K562 (cell line): ENCODE results near the gene TMEM87A. TPM values are rescaled to one million over a fixed set of nuclear protein-coding genes. Genes with fewer than 3 reads are reported as not detected.

Experiments
- MYNN ChIP-seq, 2 experiments: sonication (generic); formaldehyde crosslinking in 1 of 2; IDR thresholded peaks; 2 replicates each; pipeline versions ENCODE4 v1.5.0 to v1.6.1; 2016 to 2020; ENCODE audit warnings: antibody characterized with exemption in 1 of 2, missing genetic modification reagents in 1 of 2
- POLR3G ChIP-seq: IDR thresholded peaks from 2 replicates; pipeline ENCODE4 v1.6.1; 2011; ENCODE audit not compliant: insufficient read length, insufficient replicate concordance; ENCODE audit errors: extremely low read depth
- ZNF384 ChIP-seq: IDR thresholded peaks from 2 replicates; pipeline ENCODE4 v1.6.1; 2012; ENCODE audit warnings: low read depth, low read length, improper control_type of control experiment
- polyA plus RNA-seq, 8 experiments: library from polyadenylated mRNA; depleted of rRNA in 4 of 8; stranded (reverse) in 5 of 8; unstranded in 3 of 8; fragments of >200 nt; fragmentation: Nextera tagmentation in 2 of 8; fragmentation: Illumina TruSeq in 1 of 8; extraction: Ambion mirVana in 2 of 8; extraction: Trizol in 1 of 8; gene quantifications; 2 replicates each; pipeline versions ENCODE4 v1.2.1 to v1.2.3, GENCODE V29; 2011 to 2014; ENCODE audit warnings: inconsistent platforms in 1 of 8, missing spikeins in 1 of 8
- total RNA-seq, 7 experiments: library from RNA; depleted of rRNA in 6 of 7; stranded (reverse); fragments of >200 nt in 6 of 7; fragmentation: Illumina TruSeq in 2 of 7; extraction: Trizol in 2 of 7; gene quantifications; 2 replicates each; pipeline versions ENCODE4 v1.2.1 to v1.2.3, GENCODE V29; 2011 to 2021; ENCODE audit warnings: low replicate concordance in 1 of 7
- TF ChIP-seq, protein P1 (sequence below), 2 experiments: fragments of 450-650 bp; formaldehyde crosslinking in 1 of 2; IDR thresholded peaks; 2 replicates each; pipeline versions ENCODE4 v1.4.0 to v1.6.1; 2014 to 2020; ENCODE audit warnings: mild to moderate bottlenecking in 2 of 2, borderline replicate concordance in 1 of 2, low read depth in 1 of 2

The TMEM87A gene
- total and polyA plus RNA-seq, 9 of the 15 experiments (the other 6 are each of a cell fraction or from before 2014, with no cell fraction given) = 16.6 to 43.3 (median 29.6) TPM

DNA sequence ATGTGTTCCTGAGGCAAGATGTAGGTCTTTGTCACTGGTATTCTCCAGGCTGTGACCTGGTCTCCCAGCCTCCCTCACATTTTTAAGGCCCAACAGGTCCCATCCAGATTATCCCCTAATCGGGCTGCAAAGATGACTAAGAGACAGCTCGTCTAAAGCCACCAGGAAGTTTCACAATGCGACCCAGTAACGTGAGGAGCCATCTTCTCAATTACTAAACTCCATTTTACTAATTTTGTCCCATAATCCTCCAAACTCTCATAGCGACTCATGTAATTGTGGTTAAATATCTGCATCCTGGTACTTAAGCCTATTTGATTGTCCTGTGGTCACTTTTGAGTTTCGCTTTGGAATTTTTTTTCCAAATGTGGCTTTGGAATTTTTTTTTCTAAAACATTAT is 108.1 kb downstream of the TMEM87A start (continued):
- TF ChIP-seq, protein P1, sequence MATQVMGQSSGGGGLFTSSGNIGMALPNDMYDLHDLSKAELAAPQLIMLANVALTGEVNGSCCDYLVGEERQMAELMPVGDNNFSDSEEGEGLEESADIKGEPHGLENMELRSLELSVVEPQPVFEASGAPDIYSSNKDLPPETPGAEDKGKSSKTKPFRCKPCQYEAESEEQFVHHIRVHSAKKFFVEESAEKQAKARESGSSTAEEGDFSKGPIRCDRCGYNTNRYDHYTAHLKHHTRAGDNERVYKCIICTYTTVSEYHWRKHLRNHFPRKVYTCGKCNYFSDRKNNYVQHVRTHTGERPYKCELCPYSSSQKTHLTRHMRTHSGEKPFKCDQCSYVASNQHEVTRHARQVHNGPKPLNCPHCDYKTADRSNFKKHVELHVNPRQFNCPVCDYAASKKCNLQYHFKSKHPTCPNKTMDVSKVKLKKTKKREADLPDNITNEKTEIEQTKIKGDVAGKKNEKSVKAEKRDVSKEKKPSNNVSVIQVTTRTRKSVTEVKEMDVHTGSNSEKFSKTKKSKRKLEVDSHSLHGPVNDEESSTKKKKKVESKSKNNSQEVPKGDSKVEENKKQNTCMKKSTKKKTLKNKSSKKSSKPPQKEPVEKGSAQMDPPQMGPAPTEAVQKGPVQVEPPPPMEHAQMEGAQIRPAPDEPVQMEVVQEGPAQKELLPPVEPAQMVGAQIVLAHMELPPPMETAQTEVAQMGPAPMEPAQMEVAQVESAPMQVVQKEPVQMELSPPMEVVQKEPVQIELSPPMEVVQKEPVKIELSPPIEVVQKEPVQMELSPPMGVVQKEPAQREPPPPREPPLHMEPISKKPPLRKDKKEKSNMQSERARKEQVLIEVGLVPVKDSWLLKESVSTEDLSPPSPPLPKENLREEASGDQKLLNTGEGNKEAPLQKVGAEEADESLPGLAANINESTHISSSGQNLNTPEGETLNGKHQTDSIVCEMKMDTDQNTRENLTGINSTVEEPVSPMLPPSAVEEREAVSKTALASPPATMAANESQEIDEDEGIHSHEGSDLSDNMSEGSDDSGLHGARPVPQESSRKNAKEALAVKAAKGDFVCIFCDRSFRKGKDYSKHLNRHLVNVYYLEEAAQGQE (IDR thresholded peaks at IDR 0.05; ENCODE audit: borderline replicate concordance) = no peak
- TF ChIP-seq, protein P1 (CRISPR knock-in tag; IDR thresholded peaks at IDR 0.05; ENCODE audit: low read depth) = no peak
- TF ChIP-seq ZNF384 = no peak
- no peak for TF ChIP-seq POLR3G
- TF ChIP-seq MYNN (IDR thresholded peaks at IDR 0.05) = no peak
- no peak for TF ChIP-seq MYNN (CRISPR knock-in tag; IDR thresholded peaks at IDR 0.05)
